Placental epithelial cell (primary cell): ENCODE measurements around the gene CHERP. TPM values are rescaled to one million over a fixed set of nuclear protein-coding genes. Genes with fewer than 3 reads are reported as not detected.

Source experiments
- small RNA-seq: library from RNA; depleted of rRNA; stranded (forward); fragments of <200 nt; gene quantifications from one replicate; pipeline ENCODE3, GENCODE V24; 2012
- total RNA-seq: library from RNA; depleted of rRNA; stranded (reverse); fragments of >200 nt; gene quantifications from 2 replicates; pipeline ENCODE4 v1.2.3, GENCODE V29; 2012

The CHERP gene, protein sequence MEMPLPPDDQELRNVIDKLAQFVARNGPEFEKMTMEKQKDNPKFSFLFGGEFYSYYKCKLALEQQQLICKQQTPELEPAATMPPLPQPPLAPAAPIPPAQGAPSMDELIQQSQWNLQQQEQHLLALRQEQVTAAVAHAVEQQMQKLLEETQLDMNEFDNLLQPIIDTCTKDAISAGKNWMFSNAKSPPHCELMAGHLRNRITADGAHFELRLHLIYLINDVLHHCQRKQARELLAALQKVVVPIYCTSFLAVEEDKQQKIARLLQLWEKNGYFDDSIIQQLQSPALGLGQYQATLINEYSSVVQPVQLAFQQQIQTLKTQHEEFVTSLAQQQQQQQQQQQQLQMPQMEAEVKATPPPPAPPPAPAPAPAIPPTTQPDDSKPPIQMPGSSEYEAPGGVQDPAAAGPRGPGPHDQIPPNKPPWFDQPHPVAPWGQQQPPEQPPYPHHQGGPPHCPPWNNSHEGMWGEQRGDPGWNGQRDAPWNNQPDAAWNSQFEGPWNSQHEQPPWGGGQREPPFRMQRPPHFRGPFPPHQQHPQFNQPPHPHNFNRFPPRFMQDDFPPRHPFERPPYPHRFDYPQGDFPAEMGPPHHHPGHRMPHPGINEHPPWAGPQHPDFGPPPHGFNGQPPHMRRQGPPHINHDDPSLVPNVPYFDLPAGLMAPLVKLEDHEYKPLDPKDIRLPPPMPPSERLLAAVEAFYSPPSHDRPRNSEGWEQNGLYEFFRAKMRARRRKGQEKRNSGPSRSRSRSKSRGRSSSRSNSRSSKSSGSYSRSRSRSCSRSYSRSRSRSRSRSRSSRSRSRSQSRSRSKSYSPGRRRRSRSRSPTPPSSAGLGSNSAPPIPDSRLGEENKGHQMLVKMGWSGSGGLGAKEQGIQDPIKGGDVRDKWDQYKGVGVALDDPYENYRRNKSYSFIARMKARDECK
- 7.4 and 11.8 TPM in 2 replicates for total RNA-seq

DNA sequence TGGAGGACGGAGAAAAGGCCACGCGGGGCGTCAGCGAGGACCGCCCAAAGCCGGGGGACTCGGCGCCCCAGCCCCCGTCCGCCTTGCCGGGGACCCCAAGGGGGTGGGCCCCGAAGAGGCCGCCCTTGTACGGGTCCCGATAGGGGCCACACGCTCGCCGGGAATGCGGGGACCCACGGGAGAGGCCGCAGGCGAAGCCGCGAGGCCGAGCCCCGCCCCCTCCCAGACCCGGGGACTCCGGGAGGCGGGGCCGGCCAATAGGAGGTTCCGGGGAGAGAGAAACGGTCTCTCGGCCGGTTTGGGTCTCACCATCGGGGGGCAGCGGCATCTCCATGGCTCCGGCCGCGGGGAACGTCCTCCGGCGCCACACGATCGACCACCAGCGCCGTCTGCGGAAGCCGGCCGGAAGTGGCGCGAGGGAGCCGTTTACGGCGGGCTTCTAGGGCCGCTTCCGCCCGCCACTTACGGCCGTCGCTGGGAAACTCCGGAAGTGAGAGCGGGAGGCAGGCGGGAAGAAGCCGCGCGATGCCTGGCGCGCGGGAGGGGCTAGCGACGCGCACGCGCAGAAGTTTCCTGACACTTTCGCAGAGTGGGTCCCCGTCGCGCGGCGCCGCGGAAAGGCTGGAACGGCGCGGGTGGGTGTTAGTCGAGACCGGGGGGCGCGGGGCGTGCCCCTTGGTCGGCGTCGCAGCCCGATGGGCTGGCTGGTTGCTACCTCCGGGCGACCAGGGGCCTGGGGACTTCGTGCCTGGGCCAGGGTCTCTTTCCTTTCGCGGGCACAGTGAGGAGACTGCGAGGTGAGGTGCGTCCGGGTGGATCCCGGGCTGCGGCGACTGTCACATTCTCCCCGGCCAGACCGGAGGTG lies at the start of gene CHERP:
Gene CHERP, minus strand, starts transcription at position 393 of the 865 bp plus-strand sequence. Its CDS starts 59 bp downstream, at position 334.

DNA sequence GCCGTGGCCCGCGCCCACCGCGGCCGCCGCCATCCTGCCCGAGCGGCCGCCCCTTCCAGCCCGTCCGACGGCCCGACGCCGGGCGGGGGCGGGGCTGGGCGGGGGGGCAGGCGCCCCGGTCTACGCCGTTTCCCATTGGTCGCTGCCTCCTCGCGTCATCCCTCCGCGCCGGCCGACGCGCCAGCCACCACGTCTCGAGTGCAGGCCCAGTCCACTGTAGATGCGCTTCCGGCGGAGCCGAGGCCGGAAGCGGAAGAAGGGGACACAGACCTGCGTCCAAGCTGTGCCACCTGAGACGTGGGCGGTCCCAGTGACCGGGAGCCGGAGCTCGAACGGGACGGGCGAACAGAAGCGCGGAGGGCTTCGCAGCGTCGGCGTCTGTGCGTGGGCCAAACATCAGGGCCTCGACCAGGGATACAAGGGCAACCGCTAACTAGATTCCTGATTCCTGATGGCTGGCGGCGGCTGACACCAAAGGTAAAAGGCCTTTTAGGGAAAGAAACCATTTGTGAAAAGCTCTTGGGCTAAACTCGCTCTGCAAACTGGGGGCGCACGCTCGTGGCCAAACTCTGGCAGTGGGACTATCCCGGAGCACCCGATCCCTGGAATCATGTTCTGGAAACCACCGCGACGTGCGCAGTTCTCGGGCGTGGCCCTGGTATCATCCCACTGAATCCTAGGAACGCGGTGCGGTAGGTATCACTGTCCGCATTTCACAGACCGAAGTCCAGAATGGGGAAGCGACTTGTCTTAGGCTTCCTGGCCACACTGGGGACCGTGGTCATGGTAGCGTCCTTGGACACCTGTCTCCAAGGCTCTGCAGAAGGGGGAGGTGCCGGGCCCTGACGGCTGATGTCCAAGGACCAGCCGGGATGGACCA lies 30.3 kb upstream of the CHERP start, which contains the start of gene SLC35E1:
Gene SLC35E1, minus strand, starts transcription at position 84 of the 880 bp plus-strand sequence. Its CDS starts 51 bp downstream, at position 33.

DNA sequence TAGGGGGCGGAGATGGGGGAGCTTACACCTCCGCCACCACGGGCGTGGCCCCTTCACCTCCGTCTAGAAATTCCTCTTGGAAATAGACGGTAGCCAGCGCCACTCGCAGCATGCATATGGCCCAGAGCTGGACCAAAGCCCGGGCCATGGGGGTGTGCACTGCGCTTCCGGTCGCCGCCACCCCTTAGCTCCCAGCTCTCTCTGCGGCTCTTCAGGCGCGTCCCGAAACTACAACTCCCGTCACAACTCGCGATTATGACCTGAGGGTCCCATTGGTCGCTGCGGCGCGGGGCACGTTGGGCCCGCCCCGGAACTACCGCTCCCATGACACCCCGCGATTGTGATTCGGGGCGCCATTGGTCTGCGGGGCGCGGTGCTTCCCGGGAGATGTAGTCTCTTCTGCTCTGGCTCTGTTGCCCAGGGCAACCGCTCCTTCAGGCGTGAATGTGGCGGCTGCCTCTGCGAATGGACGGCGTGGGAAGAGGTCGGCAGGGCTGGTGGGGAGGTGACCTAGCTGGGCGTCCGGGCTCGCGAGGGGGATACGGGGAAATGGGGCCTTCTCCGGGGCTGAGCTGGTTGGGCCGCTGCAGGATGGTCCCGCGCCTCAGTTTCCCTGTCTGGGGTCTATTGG lies 46.1 kb downstream of the CHERP start, which contains the start of the genes C19orf44 and CALR3:
Gene C19orf44, plus strand, starts transcription at position 413 of the 631 bp plus-strand sequence. CDS start 4,399 bp downstream, outside the sequence.
Gene CALR3, minus strand, starts transcription at position 186 of the 631 bp plus-strand sequence. Its CDS starts 38 bp downstream, at position 148.

Small RNAs within 50 kb of the gene (small RNA-seq; reads per million reads assigned to genes)
- gene RN7SL146P, result not detected

Other genes starting within 250 kb of the CHERP start
- gene KLF2, start 217.6 kb downstream of the CHERP start, total RNA-seq, result 0.87 and 3.5 TPM in 2 replicates
- gene EPS15L1, start 70.5 kb downstream of the CHERP start, total RNA-seq, result 7.9 and 8.2 TPM in 2 replicates
- gene CALR3, start 46.3 kb downstream of the CHERP start, total RNA-seq, result 0.79 TPM in 1 of 2 replicates, not detected in the other
- gene C19orf44, start 46.0 kb downstream of the CHERP start, total RNA-seq, result 3.4 and 5.5 TPM in 2 replicates
- 35.3 and 48.6 TPM in 2 replicates for gene SLC35E1, start 30.0 kb upstream of the CHERP start, total RNA-seq
- gene MED26, start 85.8 kb upstream of the CHERP start, total RNA-seq, result 7.5 and 12.3 TPM in 2 replicates
- 53.8 and 58.6 TPM in 2 replicates for gene SMIM7, start 117.7 kb upstream of the CHERP start, total RNA-seq
- 0.65 and 1.2 TPM in 2 replicates for gene TMEM38A, start 118.7 kb upstream of the CHERP start, total RNA-seq
- not detected in 2 replicates for gene NWD1, start 177.4 kb upstream of the CHERP start, total RNA-seq